ENCODE data around the gene XRN1.

The XRN1 gene

GRCh38 chr3:142269767-142270166 lies 178.1 kb downstream of the XRN1 start:
- no peak for DNase-seq (ENCODE audit: low read depth in 2 of 2)

GRCh38 chr3:142268426-142268825 lies 179.4 kb downstream of the XRN1 start:
- DNase-seq (ENCODE audit: low read depth in 2 of 2): no peak

DNA sequence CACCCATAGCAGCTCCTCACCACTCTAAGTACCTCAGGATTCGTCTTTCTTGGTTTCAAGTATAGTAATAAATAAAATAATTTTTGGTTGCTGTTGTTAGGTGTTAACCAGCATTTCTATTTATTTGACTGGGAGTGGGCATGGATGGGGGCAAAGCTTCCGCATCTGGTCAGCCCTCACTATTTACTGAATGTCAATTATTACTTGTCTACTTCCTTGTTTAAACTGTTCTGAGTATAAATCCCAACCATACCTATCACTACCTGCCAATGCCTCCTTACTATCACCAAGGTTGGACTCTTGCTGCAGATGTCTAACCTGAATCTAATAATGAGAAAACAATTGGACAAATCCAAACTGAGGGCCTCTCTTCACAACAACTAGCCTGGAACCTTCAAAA lies 180.6 kb downstream of the XRN1 start:
- no peak for DNase-seq (ENCODE audit: low read depth in 2 of 2)

- no peak for DNase-seq (ENCODE audit: low read depth in 2 of 2)
Observed at GRCh38 chr3:142263112-142263511, 184.7 kb downstream of the XRN1 start.

GRCh38 chr3:142259359-142259758 lies 188.5 kb downstream of the XRN1 start:
- DNase-seq (ENCODE audit: low read depth in 2 of 2): no peak

GRCh38 chr3:142256712-142257333 lies 191.0 kb downstream of the XRN1 start:
- DNase-seq (ENCODE audit: low read depth in 2 of 2): no peak

All from stimulated activated CD8-positive, alpha-beta memory T cell treated with anti-CD3 and anti-CD28 coated beads, Interleukin-7, amount 100 ng/mL, for 4 hours (primary cell).